ENCODE data around the gene SEMA5A. TPM values are rescaled to one million over a fixed set of nuclear protein-coding genes. Genes with fewer than 3 reads are reported as not detected.

The SEMA5A gene
- total and polyA plus RNA-seq, 2 of the 8 experiments (the other 6 are each of a cell fraction or from before 2014, with no cell fraction given), result 5.3 to 8.9 TPM

DNA sequence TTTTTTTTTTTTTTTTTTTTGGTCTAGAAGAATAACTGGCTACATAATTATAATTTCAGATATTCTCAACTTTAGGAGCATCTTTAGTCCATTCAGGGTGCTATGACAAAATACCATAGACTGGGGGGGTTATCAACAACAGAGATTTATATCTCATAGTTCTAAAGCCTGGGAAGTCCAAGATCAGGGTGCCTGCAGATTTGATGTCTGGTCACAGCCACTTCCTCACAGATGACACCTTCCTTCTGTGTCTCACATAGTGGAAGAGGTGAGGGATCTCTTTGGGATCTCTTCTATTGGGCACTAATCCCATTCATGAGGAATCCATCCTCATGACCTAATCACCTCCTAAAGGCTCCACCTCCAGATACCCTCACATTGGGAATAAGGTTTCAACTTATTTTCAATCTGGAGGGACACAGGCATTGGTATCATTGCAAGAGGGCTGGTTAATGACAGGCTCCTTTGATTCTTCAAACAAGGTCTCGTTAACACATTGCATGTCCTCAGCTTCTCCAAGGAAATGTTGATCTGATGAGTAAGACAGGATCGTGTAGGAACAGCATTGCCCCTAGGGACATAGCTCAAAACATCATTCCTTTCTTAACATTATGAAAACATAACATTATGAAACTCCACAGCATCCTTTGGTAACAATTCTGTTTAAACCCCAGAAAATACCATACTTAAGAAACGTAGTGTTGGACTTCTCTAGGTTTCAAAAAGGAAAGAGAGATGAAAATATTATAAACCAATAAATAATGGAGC, 372.4 kb downstream of the SEMA5A start:
- Histone ChIP-seq H3K23ac (ENCODE audit: insufficient read length) (no peak overlapping the region), H2AFZ (ENCODE audit: low read length) (no peak overlapping the region), H3K9me3 (ENCODE audit: insufficient read depth in 2 of 2, low read depth in 1 of 2, low read length in 1 of 2) (no peaks in the 10 kb centered on the region), H4K5ac (ENCODE audit: insufficient read length, low read depth, low read length) (no peak overlapping the region), H3K36me3 (ENCODE audit: control insufficient read depth in 2 of 4, insufficient read depth in 4 of 4, low read length in 3 of 4) (no peaks in the 10 kb centered on the region), H3K4me1 (replicated peaks in 1 of 4; ENCODE audit: control insufficient read depth in 3 of 4, insufficient read depth in 4 of 4, low read length in 3 of 4) (peaks cover 0 to 7% (median 0%) of the 10 kb centered on the region in 4 experiments; a peak in 2 of 7 replicates), H3K4me3 (ENCODE audit: extremely low read depth in 1 of 4, insufficient read depth in 2 of 4, low read depth in 3 of 4, low read length in 4 of 4) (no peak overlapping the region), H3K79me2 (ENCODE audit: control insufficient read depth in 1 of 2, insufficient read depth in 2 of 2, low read length in 2 of 2) (no peaks in the 10 kb centered on the region), H4K91ac (replicated peaks; ENCODE audit: insufficient read length, low read length) (no peak overlapping the region), H2BK5ac (ENCODE audit: low read depth, low read length) (no peak overlapping the region), H3K27me3 (replicated peaks in 1 of 4; ENCODE audit: control insufficient read depth in 3 of 4, extremely low read depth in 1 of 4, insufficient read depth in 3 of 4, low read length in 3 of 4) (no peaks in the 10 kb centered on the region), H2BK120ac (replicated peaks; ENCODE audit: low read depth, low read length) (no peak overlapping the region), H4K8ac (ENCODE audit: extremely low read depth, insufficient read depth, low read length) (no peak overlapping the region), H3K23me2 (ENCODE audit: low read depth, low read length) (no peaks in the 10 kb centered on the region), H3K18ac (ENCODE audit: extremely low read depth, low read length) (no peak overlapping the region), H3K9ac (replicated peaks in 1 of 4; ENCODE audit: extremely low read depth in 1 of 4, low read depth in 3 of 4, low read length in 3 of 4) (no peak overlapping the region), H2BK12ac (ENCODE audit: low read depth, low read length) (no peak overlapping the region), H3K4ac (replicated peaks; ENCODE audit: insufficient read length, low read depth, low read length) (no peak overlapping the region), H3K27ac (ENCODE audit: low read depth, low read length) (no peak overlapping the region), H3K79me1 (ENCODE audit: low read depth, low read length) (no peaks in the 10 kb centered on the region), H2BK15ac (ENCODE audit: low read length) (no peak overlapping the region), H3K14ac (ENCODE audit: insufficient read length) (no peak overlapping the region), H3K56ac (replicated peaks; ENCODE audit: insufficient read length, low read depth, low read length) (no peak overlapping the region), H2BK20ac (ENCODE audit: low read length) (no peak overlapping the region), H3K4me2 (ENCODE audit: insufficient read depth in 1 of 2, low read depth in 2 of 2, low read length in 2 of 2) (no peak overlapping the region), H2AK5ac (ENCODE audit: low read depth, low read length) (no peak overlapping the region), H4K20me1 (replicated peaks in 1 of 2; ENCODE audit: control insufficient read depth in 1 of 2, insufficient read depth in 2 of 2, low read length in 2 of 2) (no peaks in the 10 kb centered on the region)
- DNase-seq (ENCODE audit: low read depth in 1 of 2, low spot score in 2 of 2) (no peak), FAIRE-seq (no peak)
- no peak for TF ChIP-seq GABPA (IDR thresholded peaks at IDR 0.05; ENCODE audit: borderline replicate concordance, insufficient read depth, low read length)
- TF ChIP-seq KDM1A (IDR thresholded peaks at IDR 0.05; ENCODE audit: borderline replicate concordance, low read length), result no peak
- no peak for TF ChIP-seq HDAC6 (IDR thresholded peaks at IDR 0.05; ENCODE audit: low read depth, low read length)
- no peak for TF ChIP-seq TEAD4 (IDR thresholded peaks at IDR 0.05; ENCODE audit: low read depth, low read length)
- no peak for TF ChIP-seq ATF2 (IDR thresholded peaks at IDR 0.05; ENCODE audit: low read length)
- ChIA-PET CTCF (ENCODE audit: partially characterized antibody) (interaction anchor here (1.4 kb wide), 1 partner anchor 17 kb away, joined by 3 read pairs; no protein-coding TSS in a partner anchor), POLR2A (ENCODE audit: partially characterized antibody) (no interaction called here)
- WGBS, 2 experiments (ENCODE audit: extremely low coverage in 1 of 2, insufficient coverage in 1 of 2, insufficient read length in 1 of 2, insufficient replicate concordance in 2 of 2, low coverage in 1 of 2, low lambda C conversion rate in 2 of 2, missing lambda C conversion rate in 1 of 2), result 70% methylated on average over 3 of the region's 3 CpGs; no CpG with 5 or more reads in 1 of the 2 experiments

Measured in H1 (cell line).